ENCODE measurements around the gene TRIM13. TPM values are rescaled to one million over a fixed set of nuclear protein-coding genes. Genes with fewer than 3 reads are reported as not detected.
"Not testable (repeated sequence)": the region's sequence is repeated elsewhere in the genome, so short reads cannot be mapped to it uniquely, and the experiment has no call there.

TRIM13 gene
- total RNA-seq, 4 donors from 2014 or later, result 21.4 to 38.6 (median 34.8) TPM

DNA sequence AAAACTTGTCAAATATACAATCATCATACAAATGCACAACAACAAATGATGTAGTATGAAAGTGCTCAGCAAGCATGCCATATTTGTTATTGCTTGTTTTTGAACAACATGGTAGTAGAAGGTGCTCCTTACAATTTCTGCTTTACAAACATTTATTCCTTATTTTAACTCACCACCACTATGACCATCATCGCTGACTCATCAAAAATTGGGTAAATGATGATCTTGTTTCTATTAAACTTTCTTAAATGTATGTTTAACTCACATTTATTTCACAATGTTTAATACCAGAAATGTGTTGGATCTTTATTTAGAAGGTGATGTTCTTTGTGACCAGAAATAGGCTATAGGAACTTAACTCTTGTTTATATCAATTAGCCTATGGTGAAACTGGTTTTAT lies 63.9 kb downstream of the TRIM13 start:
- intact Hi-C loops (cut with DNase I), result no loop called here
- WGBS, result 97% methylated on average over 1 of the region's 1 CpG
- no peaks in the 10 kb centered on the region for H3K9me3 ChIP-seq
- H3K4me1 ChIP-seq, result peaks cover 0 to 2% (median under 1%) of the 10 kb centered on the region in 4 donors
- no peak overlapping the region for H3K4me3 ChIP-seq
- H3K36me3 ChIP-seq, result peaks cover 0 to 24% (median 2%) of the 10 kb centered on the region in 4 donors
- no peak overlapping the region for H3K27ac ChIP-seq (replicated peaks in 1 of 4)
- H3K27me3 ChIP-seq, result no peaks in the 10 kb centered on the region
- TF ChIP-seq EP300 (IDR thresholded peaks at IDR 0.05) (no peak), POLR2AphosphoS5 (IDR thresholded peaks at IDR 0.05) (no peak), CTCF (IDR thresholded peaks at IDR 0.05) (no peak), POLR2A (IDR thresholded peaks at IDR 0.05; ENCODE audit: low read depth) (no peak)
- no peak for DNase-seq (ENCODE audit: extremely low spot score)

DNA sequence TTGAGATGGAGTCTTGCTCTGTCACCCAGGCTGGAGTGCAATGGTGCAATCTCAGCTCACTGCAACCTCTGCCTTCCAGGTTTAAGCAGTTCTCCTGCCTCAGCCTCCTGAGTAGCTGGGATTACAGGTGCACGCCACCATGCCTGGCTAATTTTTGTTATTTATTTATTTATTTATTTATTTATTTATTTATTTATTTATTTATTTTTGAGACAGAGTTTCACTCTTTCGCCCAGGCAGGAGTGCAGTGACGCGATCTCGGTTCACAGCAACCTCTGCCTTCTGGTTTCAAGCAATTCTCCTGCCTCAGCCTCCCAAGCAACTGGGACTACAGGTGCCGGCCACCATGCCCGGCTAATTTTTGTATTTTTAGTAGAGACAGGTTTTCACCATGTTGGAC lies 65.5 kb downstream of the TRIM13 start:
- 97% methylated on average over 7 of the region's 7 CpGs for WGBS
- H3K4me1 ChIP-seq; H3K9me3 ChIP-seq; DNase-seq (ENCODE audit: extremely low spot score); intact Hi-C loops (cut with DNase I); H3K4me3 ChIP-seq; H3K27me3 ChIP-seq; H3K27ac ChIP-seq (replicated peaks in 1 of 4): not testable (repeated sequence)
- peaks cover 0 to 39% (median 8%) of the 10 kb centered on the region in 4 donors for H3K36me3 ChIP-seq

DNA sequence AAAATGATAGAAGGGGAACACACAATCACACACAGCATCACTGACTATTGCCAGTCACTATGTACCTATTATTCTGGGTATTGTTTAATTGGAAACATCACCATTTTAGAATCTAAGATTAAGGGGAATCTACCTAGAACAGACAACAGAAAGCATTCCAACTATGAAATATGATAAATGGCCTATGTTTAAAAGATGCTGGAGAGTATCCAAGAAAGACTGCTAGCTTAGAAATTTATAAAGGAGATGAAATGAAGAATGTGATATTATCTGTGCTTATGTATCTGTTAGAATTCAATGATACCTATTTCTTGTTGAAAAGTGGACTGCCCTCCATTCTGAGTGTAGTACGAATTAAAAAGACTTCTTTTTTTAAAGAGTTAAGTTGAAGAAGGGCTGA lies 68.9 kb downstream of the TRIM13 start:
- TF ChIP-seq POLR2AphosphoS5 (IDR thresholded peaks at IDR 0.05) (no peak), POLR2A (IDR thresholded peaks at IDR 0.05; ENCODE audit: low read depth) (no peak), CTCF (IDR thresholded peaks at IDR 0.05) (no peak), EP300 (IDR thresholded peaks at IDR 0.05) (no peak)
- Histone ChIP-seq H3K9me3 (no peaks in the 10 kb centered on the region), H3K4me3 (no peak overlapping the region), H3K27me3 (no peaks in the 10 kb centered on the region), H3K4me1 (peaks cover 0 to 22% (median 19%) of the 10 kb centered on the region in 4 donors), H3K36me3 (peaks cover 0 to 37% (median 14%) of the 10 kb centered on the region in 4 donors), H3K27ac (replicated peaks in 1 of 4) (no peak overlapping the region)
- intact Hi-C loops (cut with DNase I), result no loop called here
- no peak for DNase-seq (ENCODE audit: extremely low spot score)
- 80% methylated on average over 1 of the region's 1 CpG for WGBS

Small RNAs within 50 kb of the gene (small RNA-seq; reads per million reads assigned to genes)
- gene MIR16-1 (0.58 to 1.7 (median 1.0) reads per million in 3 donors), gene MIR3613 (0 to 0.42 (median 0.37) reads per million in 3 donors), gene RF02105 (0 reads per million in 3 donors), gene RF02106 (0 reads per million in 3 donors), gene RF02107 (0 reads per million in 3 donors), gene RF02108 (0 reads per million in 3 donors)

Other genes starting within 250 kb of the TRIM13 start
- 10 to 100 TPM; 47.9 to 66.4 (median 55.4) TPM for gene KPNA3, start 204.4 kb upstream of the TRIM13 start, total RNA-seq
- 10 to 100 TPM; 10.9 to 18.8 (median 15.0) TPM for gene SPRYD7, start 60.7 kb upstream of the TRIM13 start, total RNA-seq
- 1 to 10 TPM; 2.7 to 5.4 (median 2.9) TPM for gene KCNRG, start 18.4 kb downstream of the TRIM13 start, total RNA-seq